K562 (cell line): Measurements from ENCODE around the gene LDLRAD3.

ENCODE experiments used
- FOXK1 ChIP-seq: sonication (generic); formaldehyde crosslinking; IDR thresholded peaks from 2 replicates; pipeline ENCODE4 v1.8.0; 2022; ENCODE audit warnings: missing genetic modification reagents, mild to moderate bottlenecking, borderline replicate concordance
- HMGN3 ChIP-seq: IDR thresholded peaks from 2 replicates; pipeline ENCODE4 v1.6.1; 2011; ENCODE audit warnings: borderline replicate concordance, low read depth, mild to moderate bottlenecking, mixed read lengths, low read length; ENCODE audit not compliant: insufficient read length; ENCODE audit errors: extremely low read depth
- JUN ChIP-seq, 2 experiments: sonication (generic) in 1 of 2; formaldehyde crosslinking in 1 of 2; IDR thresholded peaks; 2 replicates each; pipeline versions ENCODE4 v1.6.1 to v1.8.0; 2012 to 2022; ENCODE audit warnings: borderline replicate concordance in 2 of 2, mild to moderate bottlenecking in 2 of 2, improper control_type of control experiment in 1 of 2, low read depth in 1 of 2, low read length in 1 of 2, missing genetic modification reagents in 1 of 2
- POLR2AphosphoS2 ChIP-seq: IDR thresholded peaks from 2 replicates; pipeline ENCODE4 v1.6.1; 2012; ENCODE audit warnings: low read length, improper control_type of control experiment
- POLR2AphosphoS5 ChIP-seq: IDR thresholded peaks from 2 replicates; pipeline ENCODE4 v1.6.1; 2011; ENCODE audit warnings: mild to moderate bottlenecking, low read depth, low read length, moderate library complexity; ENCODE audit not compliant: control insufficient read depth, insufficient read depth
- POU5F1 ChIP-seq: fragments of 150-350 bp; IDR thresholded peaks from 2 replicates; pipeline ENCODE4 v1.6.1; 2014; ENCODE audit warnings: borderline replicate concordance, low read length, low read depth, mild to moderate bottlenecking; ENCODE audit not compliant: partially characterized antibody
- SMARCC2 ChIP-seq: fragments of 450-650 bp; IDR thresholded peaks from 2 replicates; pipeline ENCODE4 v1.6.1; 2017; ENCODE audit warnings: antibody characterized with exemption, moderate library complexity, mild to moderate bottlenecking, low read depth
- TEAD4 ChIP-seq, 2 experiments: sonication (generic) in 1 of 2; formaldehyde crosslinking in 1 of 2; IDR thresholded peaks; 2 replicates each; pipeline versions ENCODE4 v1.6.1 to v1.8.0; 2012 to 2022; ENCODE audit warnings: borderline replicate concordance in 1 of 2, inconsistent platforms in 1 of 2, low read length in 1 of 2, mild to moderate bottlenecking in 1 of 2, missing genetic modification reagents in 1 of 2
- ZBTB7A ChIP-seq: IDR thresholded peaks from 2 replicates; pipeline ENCODE4 v1.6.1; 2011; ENCODE audit warnings: low read depth, mild to moderate bottlenecking, low read length, moderate library complexity, borderline replicate concordance; ENCODE audit not compliant: control insufficient read depth
- ZNF695 ChIP-seq: fragments of 450-650 bp; formaldehyde crosslinking; IDR thresholded peaks from 2 replicates; pipeline ENCODE4 v1.4.0; 2020; ENCODE audit warnings: mild to moderate bottlenecking, moderate library complexity
- TF ChIP-seq, protein P1 (sequence below), 3 experiments: IDR thresholded peaks in 2 of 3; conservative IDR thresholded peaks in 1 of 3; 2 replicates each; pipeline ENCODE4 v1.5.1; 2011 to 2012; ENCODE audit warnings: low read length in 3 of 3, mild to moderate bottlenecking in 3 of 3, control low read depth in 2 of 3, improper control_type of control experiment in 1 of 3, inconsistent platforms in 1 of 3, low read depth in 1 of 3, mixed read lengths in 1 of 3, moderate library complexity in 1 of 3; ENCODE audit not compliant: insufficient read depth in 2 of 3
- TF ChIP-seq, protein P2 (sequence below): sonication (generic); formaldehyde crosslinking; IDR thresholded peaks from 2 replicates; pipeline ENCODE4 v1.9.0; 2022; ENCODE audit warnings: mild to moderate bottlenecking, missing genetic modification reagents
- TF ChIP-seq, protein P3 (sequence below): fragments of 250-450 bp; sonication (Bioruptor Pico); IDR thresholded peaks from 2 replicates; pipeline ENCODE4 v1.4.0; 2020; ENCODE audit warnings: mild to moderate bottlenecking

DNA sequence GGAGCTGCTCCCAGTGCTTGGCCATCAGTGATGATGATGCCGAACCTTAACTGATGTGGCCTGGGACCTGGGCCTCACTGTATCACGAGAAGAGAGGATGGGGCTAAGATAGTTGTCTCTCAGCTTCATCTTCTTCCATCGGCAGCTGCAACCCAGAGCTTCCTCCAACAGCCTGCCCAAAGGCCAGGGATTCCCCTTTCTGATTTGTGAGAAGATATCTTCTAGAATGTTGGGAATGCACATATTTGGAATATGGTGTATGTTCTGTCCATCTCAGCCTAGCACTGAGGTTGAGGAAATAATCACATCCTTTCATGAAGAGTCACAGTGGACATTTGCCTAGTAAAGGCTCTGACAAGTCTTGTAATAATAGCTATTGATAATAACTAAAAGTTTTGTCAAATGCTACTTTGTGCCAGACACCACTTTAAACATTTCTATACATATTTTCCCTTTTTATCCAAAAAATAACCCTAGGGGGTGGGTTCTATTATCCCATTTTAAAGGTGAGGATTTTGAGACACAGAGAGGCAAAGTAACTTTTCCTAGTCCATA is 272.3 kb downstream of the LDLRAD3 start:
- TF ChIP-seq JUN (IDR thresholded peaks at IDR 0.05; ENCODE audit: borderline replicate concordance, low read depth, low read length) (no peak), JUN (CRISPR knock-in tag; IDR thresholded peaks at IDR 0.05; ENCODE audit: borderline replicate concordance) (no peak), POLR2AphosphoS5 (no peak), POU5F1 (no peak), POLR2AphosphoS2 (no peak), SMARCC2 (no peak), TEAD4 (IDR thresholded peaks at IDR 0.05; ENCODE audit: low read length) (no peak), TEAD4 (CRISPR knock-in tag; IDR thresholded peaks at IDR 0.05; ENCODE audit: borderline replicate concordance) (no peak), FOXK1 (CRISPR knock-in tag) (no peak), HMGN3 (no peak), ZNF695 (no peak), ZBTB7A (no peak)
- TF ChIP-seq, protein P1, sequence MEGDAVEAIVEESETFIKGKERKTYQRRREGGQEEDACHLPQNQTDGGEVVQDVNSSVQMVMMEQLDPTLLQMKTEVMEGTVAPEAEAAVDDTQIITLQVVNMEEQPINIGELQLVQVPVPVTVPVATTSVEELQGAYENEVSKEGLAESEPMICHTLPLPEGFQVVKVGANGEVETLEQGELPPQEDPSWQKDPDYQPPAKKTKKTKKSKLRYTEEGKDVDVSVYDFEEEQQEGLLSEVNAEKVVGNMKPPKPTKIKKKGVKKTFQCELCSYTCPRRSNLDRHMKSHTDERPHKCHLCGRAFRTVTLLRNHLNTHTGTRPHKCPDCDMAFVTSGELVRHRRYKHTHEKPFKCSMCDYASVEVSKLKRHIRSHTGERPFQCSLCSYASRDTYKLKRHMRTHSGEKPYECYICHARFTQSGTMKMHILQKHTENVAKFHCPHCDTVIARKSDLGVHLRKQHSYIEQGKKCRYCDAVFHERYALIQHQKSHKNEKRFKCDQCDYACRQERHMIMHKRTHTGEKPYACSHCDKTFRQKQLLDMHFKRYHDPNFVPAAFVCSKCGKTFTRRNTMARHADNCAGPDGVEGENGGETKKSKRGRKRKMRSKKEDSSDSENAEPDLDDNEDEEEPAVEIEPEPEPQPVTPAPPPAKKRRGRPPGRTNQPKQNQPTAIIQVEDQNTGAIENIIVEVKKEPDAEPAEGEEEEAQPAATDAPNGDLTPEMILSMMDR (IDR thresholded peaks at IDR 0.05 in 2 of 3, conservative IDR thresholded peaks at IDR 0.05 in 1 of 3; ENCODE audit: insufficient read depth in 2 of 3, low read depth in 1 of 3, low read length in 3 of 3) = no peak
- TF ChIP-seq, protein P2, sequence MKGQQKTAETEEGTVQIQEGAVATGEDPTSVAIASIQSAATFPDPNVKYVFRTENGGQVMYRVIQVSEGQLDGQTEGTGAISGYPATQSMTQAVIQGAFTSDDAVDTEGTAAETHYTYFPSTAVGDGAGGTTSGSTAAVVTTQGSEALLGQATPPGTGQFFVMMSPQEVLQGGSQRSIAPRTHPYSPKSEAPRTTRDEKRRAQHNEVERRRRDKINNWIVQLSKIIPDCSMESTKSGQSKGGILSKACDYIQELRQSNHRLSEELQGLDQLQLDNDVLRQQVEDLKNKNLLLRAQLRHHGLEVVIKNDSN (CRISPR knock-in tag) = no peak
- TF ChIP-seq, protein P3, sequence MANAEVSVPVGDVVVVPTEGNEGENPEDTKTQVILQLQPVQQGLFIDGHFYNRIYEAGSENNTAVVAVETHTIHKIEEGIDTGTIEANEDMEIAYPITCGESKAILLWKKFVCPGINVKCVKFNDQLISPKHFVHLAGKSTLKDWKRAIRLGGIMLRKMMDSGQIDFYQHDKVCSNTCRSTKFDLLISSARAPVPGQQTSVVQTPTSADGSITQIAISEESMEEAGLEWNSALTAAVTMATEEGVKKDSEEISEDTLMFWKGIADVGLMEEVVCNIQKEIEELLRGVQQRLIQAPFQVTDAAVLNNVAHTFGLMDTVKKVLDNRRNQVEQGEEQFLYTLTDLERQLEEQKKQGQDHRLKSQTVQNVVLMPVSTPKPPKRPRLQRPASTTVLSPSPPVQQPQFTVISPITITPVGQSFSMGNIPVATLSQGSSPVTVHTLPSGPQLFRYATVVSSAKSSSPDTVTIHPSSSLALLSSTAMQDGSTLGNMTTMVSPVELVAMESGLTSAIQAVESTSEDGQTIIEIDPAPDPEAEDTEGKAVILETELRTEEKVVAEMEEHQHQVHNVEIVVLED (CRISPR knock-in tag) = no peak
